Left renal pelvis (tissue), 4 donors: ENCODE results near the gene PTGER4. TPM values are rescaled to one million over a fixed set of nuclear protein-coding genes. Genes with fewer than 3 reads are reported as not detected.
"Not testable (repeated sequence)": the region's sequence is repeated elsewhere in the genome, so short reads cannot be mapped to it uniquely, and the experiment has no call there.

Experiments
- DNase-seq, 4 donors: peaks; one replicate each; pipeline ENCODE4 v3.0.0-alpha.2; 2013; ENCODE audit warnings: low read depth in 4 of 4, low spot score in 3 of 4
- polyA plus RNA-seq, 4 donors: library from polyadenylated mRNA; unstranded; fragments of 120-200 nt; gene quantifications; one replicate each; pipeline ENCODE4 v1.2.1, GENCODE V29; 2013; ENCODE audit not compliant: insufficient read length in 4 of 4

The PTGER4 gene
- polyA plus RNA-seq, 4 donors, result 2.8 to 13.6 (median 11.3) TPM

- DNase-seq, result no peak
Measured at GRCh38 chr5:40688996-40689395, 9.3 kb downstream of the PTGER4 start.

GRCh38 chr5:40689438-40689837, 9.7 kb downstream of the PTGER4 start:
- no peak for DNase-seq

GRCh38 chr5:40690267-40690666, 10.6 kb downstream of the PTGER4 start:
- DNase-seq, result no peak

- no peak for DNase-seq
Measured at GRCh38 chr5:40691894-40692293, 12.2 kb downstream of the PTGER4 start.

GRCh38 chr5:40694433-40694832, 14.7 kb downstream of the PTGER4 start:
- no peak for DNase-seq

- no peak for DNase-seq
Measured at GRCh38 chr5:40700116-40700782, 20.5 kb downstream of the PTGER4 start.

- DNase-seq, result not testable (repeated sequence)
Measured at GRCh38 chr5:40702027-40702426, 22.3 kb downstream of the PTGER4 start.

- DNase-seq, result not testable (repeated sequence)
Measured at GRCh38 chr5:40705484-40705883, 25.8 kb downstream of the PTGER4 start.

GRCh38 chr5:40710575-40710974, 30.9 kb downstream of the PTGER4 start:
- DNase-seq, result not testable (repeated sequence)

- DNase-seq, result no peak
Measured at GRCh38 chr5:40714001-40714400, 34.3 kb downstream of the PTGER4 start.

GRCh38 chr5:40716000-40716399, 36.3 kb downstream of the PTGER4 start:
- DNase-seq, result no peak

- DNase-seq, result no peak
Measured at GRCh38 chr5:40716590-40716989, 36.9 kb downstream of the PTGER4 start.

- DNase-seq, result no peak
Measured at GRCh38 chr5:40717281-40717680, 37.6 kb downstream of the PTGER4 start.

- no peak for DNase-seq
Measured at GRCh38 chr5:40720069-40720468, 40.4 kb downstream of the PTGER4 start.

- DNase-seq, result not testable (repeated sequence)
Measured at GRCh38 chr5:40722497-40722911, 42.8 kb downstream of the PTGER4 start.

GRCh38 chr5:40733434-40733833, 53.7 kb downstream of the PTGER4 start:
- DNase-seq, result no peak

GRCh38 chr5:40733879-40734563, 54.3 kb downstream of the PTGER4 start:
- DNase-seq, result no peak

- no peak for DNase-seq
Measured at GRCh38 chr5:40734986-40735385, 55.3 kb downstream of the PTGER4 start.

GRCh38 chr5:40735609-40736008, 55.9 kb downstream of the PTGER4 start:
- DNase-seq, result no peak

GRCh38 chr5:40736103-40736875, 56.6 kb downstream of the PTGER4 start:
- peak in 1 of 4 donors; percentile 48 for DNase-seq

GRCh38 chr5:40738502-40738901, 58.8 kb downstream of the PTGER4 start:
- DNase-seq, result no peak
